Omental fat pad (tissue), 4 donors: ENCODE data around the gene CNTN4. TPM values are rescaled to one million over a fixed set of nuclear protein-coding genes. Genes with fewer than 3 reads are reported as not detected.

Experiments used
- ATAC-seq: fragments of 150-250 bp; one replicate; pipeline ENCODE4 v1.9.1; 2016; ENCODE audit warnings: mild to moderate bottlenecking, moderate library complexity; ENCODE audit not compliant: low FRiP score
- DNase-seq: peaks from one replicate; pipeline ENCODE4 v3.0.0-alpha.2; 2019; ENCODE audit warnings: low spot score
- total RNA-seq, 4 donors: library from RNA; depleted of rRNA; stranded (reverse); fragments of >200 nt; gene quantifications; one replicate each; pipeline ENCODE4 v1.1.0, GENCODE V29; 2016
- TF ChIP-seq, protein P1 (sequence below), 3 donors: fragments of 450-650 bp; IDR thresholded peaks; one replicate each; pipeline ENCODE4 v1.5.1; 2016 to 2017; ENCODE audit warnings: antibody characterized with exemption in 3 of 3, mild to moderate bottlenecking in 3 of 3, moderate library complexity in 2 of 3

CNTN4 gene
- total RNA-seq, 4 donors from 2014 or later, result 2.6 to 9.5 (median 7.2) TPM

DNA sequence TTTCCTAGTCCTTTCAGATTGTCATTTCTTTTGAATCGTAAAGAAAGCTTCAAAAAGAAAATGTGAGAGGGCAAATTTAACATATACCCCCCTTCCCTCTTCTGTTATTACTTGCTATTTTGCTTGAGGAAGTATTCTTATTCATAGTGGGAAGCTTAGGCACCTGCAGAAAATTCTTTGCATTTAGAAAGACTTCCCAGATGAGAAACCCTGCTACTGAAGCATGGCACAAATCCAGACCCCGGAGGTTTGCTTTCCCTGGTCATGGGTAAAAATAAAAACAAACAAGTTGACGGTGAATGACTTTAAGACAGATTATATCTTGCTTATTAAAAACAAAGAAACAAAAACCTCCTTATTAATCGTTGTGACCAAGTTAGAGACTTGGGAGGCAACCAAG, 917.6 kb downstream of the CNTN4 start:
- ATAC-seq, result no peak
- TF ChIP-seq, protein P1, sequence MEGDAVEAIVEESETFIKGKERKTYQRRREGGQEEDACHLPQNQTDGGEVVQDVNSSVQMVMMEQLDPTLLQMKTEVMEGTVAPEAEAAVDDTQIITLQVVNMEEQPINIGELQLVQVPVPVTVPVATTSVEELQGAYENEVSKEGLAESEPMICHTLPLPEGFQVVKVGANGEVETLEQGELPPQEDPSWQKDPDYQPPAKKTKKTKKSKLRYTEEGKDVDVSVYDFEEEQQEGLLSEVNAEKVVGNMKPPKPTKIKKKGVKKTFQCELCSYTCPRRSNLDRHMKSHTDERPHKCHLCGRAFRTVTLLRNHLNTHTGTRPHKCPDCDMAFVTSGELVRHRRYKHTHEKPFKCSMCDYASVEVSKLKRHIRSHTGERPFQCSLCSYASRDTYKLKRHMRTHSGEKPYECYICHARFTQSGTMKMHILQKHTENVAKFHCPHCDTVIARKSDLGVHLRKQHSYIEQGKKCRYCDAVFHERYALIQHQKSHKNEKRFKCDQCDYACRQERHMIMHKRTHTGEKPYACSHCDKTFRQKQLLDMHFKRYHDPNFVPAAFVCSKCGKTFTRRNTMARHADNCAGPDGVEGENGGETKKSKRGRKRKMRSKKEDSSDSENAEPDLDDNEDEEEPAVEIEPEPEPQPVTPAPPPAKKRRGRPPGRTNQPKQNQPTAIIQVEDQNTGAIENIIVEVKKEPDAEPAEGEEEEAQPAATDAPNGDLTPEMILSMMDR (IDR thresholded peaks at IDR 0.05), result no peak
- no peak for DNase-seq

DNA sequence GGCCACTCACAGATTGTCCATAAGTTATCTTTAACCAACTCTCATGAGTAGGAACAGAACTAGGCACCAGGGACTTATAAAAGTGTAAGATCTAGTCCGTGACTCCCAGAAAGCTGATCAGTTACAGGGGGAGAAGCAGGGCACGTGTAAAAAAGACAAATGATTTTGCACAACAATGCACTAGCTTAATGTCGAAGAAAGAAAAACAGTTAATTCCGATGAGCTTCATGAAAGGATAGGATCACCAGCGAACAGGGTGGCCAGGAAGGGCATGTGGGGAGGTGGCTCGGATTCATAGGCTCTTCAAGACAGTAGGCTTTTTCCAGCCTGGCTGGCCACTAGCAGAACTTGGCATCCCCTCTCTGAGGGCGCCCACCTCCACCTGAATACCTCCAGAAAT, 921.5 kb downstream of the CNTN4 start:
- ATAC-seq (no peak), DNase-seq (no peak)
- TF ChIP-seq, protein P1 (IDR thresholded peaks at IDR 0.05), result no peak

GRCh38 chr3:3023111-3023745, 924.6 kb downstream of the CNTN4 start:
- ATAC-seq (no peak), DNase-seq (no peak)
- TF ChIP-seq, protein P1 (IDR thresholded peaks at IDR 0.05), result no peak

- TF ChIP-seq, protein P1 (IDR thresholded peaks at IDR 0.05), result no peak
- no peak for DNase-seq
- no peak for ATAC-seq
Observed at GRCh38 chr3:3027976-3028567, 929.4 kb downstream of the CNTN4 start.

GRCh38 chr3:3031326-3031725, 932.7 kb downstream of the CNTN4 start:
- no peak for DNase-seq
- TF ChIP-seq, protein P1 (IDR thresholded peaks at IDR 0.05), result no peak
- ATAC-seq, result peak; percentile 28

- no peak for ATAC-seq
- TF ChIP-seq, protein P1 (IDR thresholded peaks at IDR 0.05), result no peak
- no peak for DNase-seq
Observed at GRCh38 chr3:3037156-3037555, 938.5 kb downstream of the CNTN4 start.
